GM13976 (cell line): Measurements from ENCODE around the gene CARS2.

ENCODE experiments used
- DNase-seq: peaks from one replicate; pipeline ENCODE4 v3.0.0; 2012; ENCODE audit warnings: low spot score
- in situ Hi-C: fragments of 300-500 bp; cut with MboI; formaldehyde crosslinking; loops from one replicate; pipeline ENCODE4 v1.12.0; 2022; ENCODE audit warnings: low sequenced_read_pairs, mixed read lengths, inconsistent platforms; ENCODE audit not compliant: unreplicated experiment
- TF ChIP-seq, protein P1 (sequence below): IDR thresholded peaks from 2 replicates; pipeline ENCODE4 v1.5.1; 2012; ENCODE audit warnings: borderline replicate concordance, mild to moderate bottlenecking; ENCODE audit not compliant: insufficient read depth; ENCODE audit errors: extremely low read depth, missing control alignments, control extremely low read depth

CARS2 gene

GRCh38 chr13:110715395-110716246 is 9.7 kb upstream of the CARS2 start:
- DNase-seq, result peak; percentile 96
- TF ChIP-seq, protein P1, sequence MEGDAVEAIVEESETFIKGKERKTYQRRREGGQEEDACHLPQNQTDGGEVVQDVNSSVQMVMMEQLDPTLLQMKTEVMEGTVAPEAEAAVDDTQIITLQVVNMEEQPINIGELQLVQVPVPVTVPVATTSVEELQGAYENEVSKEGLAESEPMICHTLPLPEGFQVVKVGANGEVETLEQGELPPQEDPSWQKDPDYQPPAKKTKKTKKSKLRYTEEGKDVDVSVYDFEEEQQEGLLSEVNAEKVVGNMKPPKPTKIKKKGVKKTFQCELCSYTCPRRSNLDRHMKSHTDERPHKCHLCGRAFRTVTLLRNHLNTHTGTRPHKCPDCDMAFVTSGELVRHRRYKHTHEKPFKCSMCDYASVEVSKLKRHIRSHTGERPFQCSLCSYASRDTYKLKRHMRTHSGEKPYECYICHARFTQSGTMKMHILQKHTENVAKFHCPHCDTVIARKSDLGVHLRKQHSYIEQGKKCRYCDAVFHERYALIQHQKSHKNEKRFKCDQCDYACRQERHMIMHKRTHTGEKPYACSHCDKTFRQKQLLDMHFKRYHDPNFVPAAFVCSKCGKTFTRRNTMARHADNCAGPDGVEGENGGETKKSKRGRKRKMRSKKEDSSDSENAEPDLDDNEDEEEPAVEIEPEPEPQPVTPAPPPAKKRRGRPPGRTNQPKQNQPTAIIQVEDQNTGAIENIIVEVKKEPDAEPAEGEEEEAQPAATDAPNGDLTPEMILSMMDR, result no peak
- in situ Hi-C loops, result no loop called here

- in situ Hi-C loops, result no loop called here
- TF ChIP-seq, protein P1, result no peak
Measured at GRCh38 chr13:110714797-110715394, 9.0 kb upstream of the CARS2 start.

GRCh38 chr13:110713981-110714796 is 8.3 kb upstream of the CARS2 start:
- TF ChIP-seq, protein P1, result peak; percentile 41
- peak; percentile 56 for DNase-seq
- in situ Hi-C loops, result no loop called here

More at GRCh38 chr13:110714797-110715394, 9.0 kb upstream of the CARS2 start:
- DNase-seq, result no peak

DNA sequence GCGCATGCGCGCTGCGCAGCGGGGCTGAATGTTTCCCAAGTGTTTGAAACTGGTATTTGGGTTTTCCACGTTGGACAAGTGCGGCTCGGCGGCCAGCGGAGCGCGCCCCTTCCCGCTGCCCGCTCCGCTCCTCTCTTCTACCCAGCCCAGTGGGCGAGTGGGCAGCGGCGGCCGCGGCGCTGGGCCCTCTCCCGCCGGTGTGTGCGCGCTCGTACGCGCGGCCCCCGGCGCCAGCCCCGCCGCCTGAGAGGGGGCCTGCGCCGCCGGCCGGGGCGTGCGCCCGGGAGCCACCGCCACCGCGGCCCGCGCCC is 7.7 kb upstream of the CARS2 start, which contains the start of gene ING1:
Gene ING1, plus strand, starts transcription at position 59 of the 311 bp plus-strand sequence. CDS start 450 bp downstream, outside the sequence.
- DNase-seq, result no peak
- in situ Hi-C loops, result no loop called here
- TF ChIP-seq, protein P1, result no peak

- TF ChIP-seq, protein P1, result no peak
- peak; percentile 95 for DNase-seq
- in situ Hi-C loops, result no loop called here
Measured at GRCh38 chr13:110712849-110713641, 7.1 kb upstream of the CARS2 start.
